K562 (cell line): ENCODE data around the gene ARL4C. TPM values are rescaled to one million over a fixed set of nuclear protein-coding genes. Genes with fewer than 3 reads are reported as not detected.

Experiments
- ATAC-seq: fragments of 200-7000 bp; cut with Tn5 transposase; 3 replicates; pipeline ENCODE4 v1.9.1; 2020; ENCODE audit warnings: moderate library complexity
- BruUV-seq: library from RNA; stranded (reverse); fragments of 400-500 nt; replicated peaks from 2 replicates; lab custom pipeline; 2021; lab: Mats Ljungman, UMichigan
- CTCF ChIA-PET: fragments of 300-600 bp; formaldehyde crosslinking; extraction: SDS; loops from one replicate; lab custom pipeline; 2021; ENCODE audit warnings: low intra/inter-chr PET ratio; lab: Yijun Ruan, JAX
- POLR2A ChIA-PET: fragments of 300-600, 350-650 bp; sonication (Branson Sonifier 250); formaldehyde crosslinking; extraction: SDS; loops from one replicate; lab custom pipeline; 2021; ENCODE audit warnings: antibody characterized with exemption, inconsistent platforms; lab: Yijun Ruan, JAX
- DNase-seq, 4 experiments: peaks; one replicate each; pipeline versions ENCODE4 v3.0.0 to v3.0.0-alpha.2; 2011 to 2018; ENCODE audit warnings: low spot score in 3 of 4, mixed read lengths in 3 of 4; ENCODE audit errors: extremely low read depth in 1 of 4
- FAIRE-seq: peaks from 2 replicates; lab custom pipeline; 2011; peaks lifted over from hg19 to GRCh38; lab: Jason Lieb, UNC
- H2AFZ ChIP-seq: 2 replicates; pipeline ENCODE4 v1.6.0; 2011; ENCODE audit warnings: low read depth, low read length, control low read depth, inconsistent platforms
- H3K27ac ChIP-seq: fragments of 200-600 bp; 3 replicates; pipeline ENCODE4 v1.8.0; 2011; ENCODE audit warnings: low read depth, mild to moderate bottlenecking, control low read depth, inconsistent platforms, low read length, moderate library complexity, mixed read lengths; ENCODE audit errors: extremely low read depth
- H3K27me3 ChIP-seq, 2 experiments: fragments of 300-600 bp in 1 of 2; 2 replicates in 1 of 2; 3 replicates in 1 of 2; pipeline versions ENCODE4 v1.6.0 to v1.8.0; 2011; ENCODE audit warnings: inconsistent platforms in 2 of 2, low read length in 2 of 2, mild to moderate bottlenecking in 1 of 2, mixed read lengths in 1 of 2, moderate library complexity in 1 of 2; ENCODE audit not compliant: control insufficient read depth in 2 of 2, insufficient read depth in 2 of 2
- H3K36me3 ChIP-seq: fragments of 300-600 bp; 3 replicates; pipeline ENCODE4 v1.8.0; 2011; ENCODE audit warnings: mild to moderate bottlenecking, low read length, inconsistent platforms; ENCODE audit not compliant: control insufficient read depth, insufficient read depth
- H3K4me1 ChIP-seq, 2 experiments: fragments of 200-600 bp in 1 of 2; replicated peaks in 1 of 2; 2 replicates in 1 of 2; 3 replicates in 1 of 2; pipeline versions ENCODE4 v1.5.1 to v1.8.0; 2011; ENCODE audit warnings: inconsistent platforms in 2 of 2, low read length in 2 of 2, mild to moderate bottlenecking in 1 of 2, mixed read lengths in 1 of 2, moderate library complexity in 1 of 2; ENCODE audit not compliant: control insufficient read depth in 2 of 2, insufficient read depth in 2 of 2
- H3K4me2 ChIP-seq: 2 replicates; pipeline ENCODE4 v1.6.1; 2011; ENCODE audit warnings: low read length, control low read depth, inconsistent platforms, mixed read lengths; ENCODE audit not compliant: insufficient read depth
- H3K4me3 ChIP-seq: fragments of 200-600 bp; sonication (generic), shearing (Covaris generic); 2 replicates; pipeline ENCODE4 v1.5.1; 2016; ENCODE audit warnings: control low read depth, inconsistent platforms
- H3K79me2 ChIP-seq: fragments of 200-600 bp; 3 replicates; pipeline ENCODE4 v1.8.0; 2011; ENCODE audit warnings: low read length, inconsistent platforms; ENCODE audit not compliant: control insufficient read depth, insufficient read depth
- H3K9ac ChIP-seq, 2 experiments: 2 replicates each; pipeline versions ENCODE4 v1.6.0 to v1.6.1; 2011; ENCODE audit warnings: low read depth in 2 of 2, low read length in 2 of 2, control low read depth in 1 of 2, inconsistent platforms in 1 of 2, mild to moderate bottlenecking in 1 of 2, mixed read lengths in 1 of 2; ENCODE audit not compliant: insufficient read depth in 1 of 2
- H3K9me1 ChIP-seq: one replicate; pipeline ENCODE4 v1.6.0; 2011; ENCODE audit warnings: inconsistent platforms, mild to moderate bottlenecking, low read length, moderate library complexity; ENCODE audit not compliant: control insufficient read depth, insufficient read depth
- H3K9me3 ChIP-seq: replicated peaks from 2 replicates; pipeline ENCODE4 v1.5.1; 2011; ENCODE audit warnings: low read depth, low read length, inconsistent platforms; ENCODE audit not compliant: control insufficient read depth, insufficient read depth
- H4K20me1 ChIP-seq: replicated peaks from 2 replicates; pipeline ENCODE4 v1.6.1; 2011; ENCODE audit warnings: low read length, inconsistent platforms, mixed read lengths; ENCODE audit not compliant: control insufficient read depth, insufficient read depth
- FOSL1 ChIP-seq: fragments of 200-800 bp; sonication (Bioruptor generic); conservative IDR thresholded peaks from 2 replicates; pipeline ENCODE4 v1.6.1; 2016; ENCODE audit warnings: missing genetic modification characterization, missing compliant biosample characterization
- LEF1 ChIP-seq: fragments of 450-650 bp; IDR thresholded peaks from 2 replicates; pipeline ENCODE4 v1.6.1; 2016; ENCODE audit warnings: mild to moderate bottlenecking
- RFX1 ChIP-seq: fragments of 450-650 bp; IDR thresholded peaks from 2 replicates; pipeline ENCODE4 v1.6.1; 2016; ENCODE audit warnings: mild to moderate bottlenecking, moderate library complexity
- SPI1 ChIP-seq: IDR thresholded peaks from 2 replicates; pipeline ENCODE4 v1.6.1; 2011; ENCODE audit warnings: low read depth, low read length, control low read depth, borderline replicate concordance
- ZNF436 ChIP-seq: fragments of 250-450, 450-650 bp; sonication (Bioruptor Pico); formaldehyde crosslinking; IDR thresholded peaks from 2 replicates; pipeline ENCODE4 v1.7.0; 2020; ENCODE audit warnings: mild to moderate bottlenecking
- ZNF551 ChIP-seq: fragments of 250-450 bp; sonication (Bioruptor Pico); IDR thresholded peaks from 2 replicates; pipeline ENCODE4 v1.5.0; 2021; ENCODE audit warnings: mild to moderate bottlenecking, moderate library complexity
- ZNF57 ChIP-seq: fragments of 450-650 bp; formaldehyde crosslinking; IDR thresholded peaks from 2 replicates; pipeline ENCODE4 v1.4.0; 2020; ENCODE audit warnings: mild to moderate bottlenecking, moderate library complexity
- WGBS: fragments of 100-300 bp; shearing (Covaris generic); methylation state at CpG from one replicate; pipeline ENCODE4 v1.1.6; 2016; ENCODE audit warnings: low coverage, mixed read lengths; ENCODE audit not compliant: insufficient coverage; ENCODE audit errors: missing lambda C conversion rate; 5-methylcytosine and 5-hydroxymethylcytosine counted together
- in situ Hi-C: fragments of 300-500 bp; cut with MboI; formaldehyde crosslinking; loops from 4 replicates; pipeline ENCODE4 v1.15.0; 2018; ENCODE audit warnings: inconsistent platforms, mixed read lengths
- intact Hi-C: fragments of 100-400 bp; cut with micrococcal nuclease; formaldehyde crosslinking; loops from 2 replicates; pipeline ENCODE4 v1.14.2; 2022
- polyA plus RNA-seq, 8 experiments: library from polyadenylated mRNA; depleted of rRNA in 4 of 8; stranded (reverse) in 5 of 8; unstranded in 3 of 8; fragments of >200 nt; fragmentation: Nextera tagmentation in 2 of 8; fragmentation: Illumina TruSeq in 1 of 8; extraction: Ambion mirVana in 2 of 8; extraction: Trizol in 1 of 8; gene quantifications; 2 replicates each; pipeline versions ENCODE4 v1.2.1 to v1.2.3, GENCODE V29; 2011 to 2014; ENCODE audit warnings: inconsistent platforms in 1 of 8, missing spikeins in 1 of 8
- total RNA-seq, 7 experiments: library from RNA; depleted of rRNA in 6 of 7; stranded (reverse); fragments of >200 nt in 6 of 7; fragmentation: Illumina TruSeq in 2 of 7; extraction: Trizol in 2 of 7; gene quantifications; 2 replicates each; pipeline versions ENCODE4 v1.2.1 to v1.2.3, GENCODE V29; 2011 to 2021; ENCODE audit warnings: low replicate concordance in 1 of 7

Gene ARL4C
- total and polyA plus RNA-seq, 9 of the 15 experiments (the other 6 are each of a cell fraction or from before 2014, with no cell fraction given) = 0.03 to 0.11 (median 0.04) TPM; not detected in 5

GRCh38 chr2:234533626-234534025, 36.7 kb upstream of the ARL4C start:
- FAIRE-seq = no peak
- intact Hi-C loops = no loop called here

GRCh38 chr2:234528410-234529148, 31.7 kb upstream of the ARL4C start:
- in situ Hi-C loops (loop anchor here (25.0 kb wide), 1 partner anchor 666 kb away; the partner anchor contains the start of genes HJURP and MSL3B), intact Hi-C loops (no loop called here)
- Histone ChIP-seq H3K27me3 (no peaks in the 10 kb centered on the region), H4K20me1 (no peaks in the 10 kb centered on the region), H3K4me3 (no peak overlapping the region), H3K36me3 (no peaks in the 10 kb centered on the region), H3K4me2 (no peak overlapping the region), H3K4me1 (no peaks in the 10 kb centered on the region), H3K9me3 (no peaks in the 10 kb centered on the region), H3K79me2 (no peaks in the 10 kb centered on the region), H3K9ac (no peak overlapping the region), H2AFZ (no peak overlapping the region), H3K27ac (no peak overlapping the region), H3K9me1 (no peaks in the 10 kb centered on the region)
- DNase-seq (no peak), ATAC-seq (no peak), FAIRE-seq (no peak)
- no peak for TF ChIP-seq ZNF551 (CRISPR knock-in tag)
- no peak for TF ChIP-seq FOSL1
- no peak for TF ChIP-seq SPI1
- TF ChIP-seq LEF1 = no peak
- no peak for TF ChIP-seq ZNF436 (CRISPR knock-in tag)
- CTCF ChIA-PET = no interaction called here
- POLR2A ChIA-PET = no interaction called here
- 2% methylated on average over 8 of the region's 8 CpGs for WGBS
- no TSS peak for BruUV-seq

More at GRCh38 chr2:234533626-234534025, 36.7 kb upstream of the ARL4C start:
- H3K4me2 ChIP-seq = no peak overlapping the region
- H3K27ac ChIP-seq = no peak overlapping the region
- H3K4me1 ChIP-seq = no peaks in the 10 kb centered on the region
- no peaks in the 10 kb centered on the region for H3K79me2 ChIP-seq
- TF ChIP-seq RFX1 (peak; percentile 78), ZNF57 (CRISPR knock-in tag) (no peak)
- ChIA-PET POLR2A (no interaction called here), CTCF (no interaction called here)
- no peaks in the 10 kb centered on the region for H3K9me1 ChIP-seq
- in situ Hi-C loops = loop anchor here (25.0 kb wide), 1 partner anchor 671 kb away; the partner anchor contains the start of genes HJURP and MSL3B
- BruUV-seq = no TSS peak
- no peaks in the 10 kb centered on the region for H3K36me3 ChIP-seq
- H3K9ac ChIP-seq = no peak overlapping the region
- no peak overlapping the region for H3K4me3 ChIP-seq
- no peaks in the 10 kb centered on the region for H4K20me1 ChIP-seq
- H2AFZ ChIP-seq = no peak overlapping the region
- H3K9me3 ChIP-seq = no peaks in the 10 kb centered on the region
- WGBS = 0% methylated on average over 9 of the region's 9 CpGs
- no peak for ATAC-seq
- no peak for DNase-seq
- H3K27me3 ChIP-seq = no peaks in the 10 kb centered on the region
